SK-N-SH (cell line): Measurements from ENCODE around the gene RNF180. TPM values are rescaled to one million over a fixed set of nuclear protein-coding genes. Genes with fewer than 3 reads are reported as not detected.

Experiments used
- CTCF ChIA-PET: fragments of 300-600, 350-600 bp; formaldehyde crosslinking; extraction: SDS; loops from one replicate; lab custom pipeline; 2021; lab: Yijun Ruan, JAX
- POLR2A ChIA-PET: fragments of 350-600 bp; sonication (Branson Sonifier 250); formaldehyde crosslinking; extraction: SDS; loops from one replicate; lab custom pipeline; 2020; ENCODE audit warnings: antibody characterized with exemption, inconsistent platforms; lab: Yijun Ruan, JAX
- DNase-seq: peaks from one replicate; pipeline ENCODE4 v3.0.0; 2012
- H2AFZ ChIP-seq: fragments of 200-600 bp; sonication (generic); 2 replicates; pipeline ENCODE4 v1.8.1; 2016; ENCODE audit warnings: antibody characterized with exemption, mild to moderate bottlenecking, low read depth
- H3F3A ChIP-seq: fragments of 200-600 bp; sonication (generic); replicated peaks from 2 replicates; pipeline ENCODE3; 2016; ENCODE audit warnings: antibody characterized with exemption, mild to moderate bottlenecking; ENCODE audit not compliant: insufficient read depth
- H3K27ac ChIP-seq, 2 experiments: fragments of 200-500 bp in 1 of 2; fragments of 200-600 bp in 1 of 2; sonication (Bioruptor generic) in 1 of 2; sonication (generic), shearing (Covaris generic) in 1 of 2; 2 replicates each; pipeline versions ENCODE4 v1.5.1 to v1.6.1; 2014 to 2016; ENCODE audit warnings: low read depth in 2 of 2, inconsistent platforms in 1 of 2, low read length in 1 of 2, mild to moderate bottlenecking in 1 of 2, mixed read lengths in 1 of 2
- H3K27me3 ChIP-seq: fragments of 200-600 bp; sonication (generic), shearing (Covaris generic); 2 replicates; pipeline ENCODE4 v1.6.1; 2016; ENCODE audit warnings: mixed run types; ENCODE audit not compliant: insufficient read depth
- H3K36me3 ChIP-seq, 2 experiments: fragments of 200-500 bp in 1 of 2; fragments of 200-600 bp in 1 of 2; sonication (Bioruptor generic) in 1 of 2; sonication (generic) in 1 of 2; replicated peaks in 1 of 2; 2 replicates each; pipeline versions ENCODE3 to v1.5.1; 2014 to 2016; ENCODE audit warnings: low read length in 1 of 2, mild to moderate bottlenecking in 1 of 2; ENCODE audit not compliant: insufficient read depth in 2 of 2, control insufficient read depth in 1 of 2
- H3K4me1 ChIP-seq, 2 experiments: fragments of 200-500 bp in 1 of 2; fragments of 200-600 bp in 1 of 2; sonication (Bioruptor generic) in 1 of 2; sonication (generic), shearing (Covaris generic) in 1 of 2; 2 replicates each; pipeline versions ENCODE4 v1.5.1 to v1.6.1; 2014 to 2016; ENCODE audit warnings: low read depth in 1 of 2, low read length in 1 of 2, mixed run types in 1 of 2; ENCODE audit not compliant: insufficient read depth in 2 of 2, control insufficient read depth in 1 of 2
- H3K4me2 ChIP-seq: fragments of 200-600 bp; sonication (generic), shearing (Covaris generic); 2 replicates; pipeline ENCODE4 v1.6.1; 2017; ENCODE audit warnings: mixed run types
- H3K4me3 ChIP-seq, 2 experiments: fragments of 200-500 bp in 1 of 2; fragments of 200-600 bp in 1 of 2; sonication (Bioruptor generic) in 1 of 2; sonication (generic), shearing (Covaris generic) in 1 of 2; 2 replicates each; pipeline versions ENCODE4 v1.5.1 to v1.8.1; 2014 to 2016; ENCODE audit warnings: low read depth in 2 of 2, inconsistent platforms in 1 of 2, low read length in 1 of 2, mild to moderate bottlenecking in 1 of 2, mixed read lengths in 1 of 2, moderate library complexity in 1 of 2
- H3K79me2 ChIP-seq: fragments of 200-600 bp; sonication (generic); 2 replicates; pipeline ENCODE4 v1.8.1; 2017; ENCODE audit warnings: mild to moderate bottlenecking; ENCODE audit not compliant: insufficient read depth
- H3K9ac ChIP-seq: fragments of 200-600 bp; sonication (generic); 2 replicates; pipeline ENCODE4 v1.6.1; 2017; ENCODE audit warnings: mixed run types
- H3K9me2 ChIP-seq: fragments of 200-600 bp; sonication (generic); 2 replicates; pipeline ENCODE4 v1.6.1; 2017; ENCODE audit warnings: mixed run types
- H3K9me3 ChIP-seq: fragments of 200-600 bp; sonication (generic); 2 replicates; pipeline ENCODE4 v1.6.1; 2017; ENCODE audit warnings: mixed run types, mild to moderate bottlenecking, moderate library complexity
- H4K20me1 ChIP-seq: fragments of 200-600 bp; sonication (generic); 2 replicates; pipeline ENCODE4 v1.6.1; 2017; ENCODE audit warnings: mild to moderate bottlenecking, mixed run types; ENCODE audit not compliant: insufficient read depth
- CHD2 ChIP-seq: fragments of 150-350 bp; IDR thresholded peaks from 2 replicates; pipeline ENCODE4 v1.6.1; 2018; ENCODE audit warnings: low read length; ENCODE audit not compliant: partially characterized antibody
- ELF1 ChIP-seq: IDR thresholded peaks from 2 replicates; pipeline ENCODE4 v1.4.0; 2012
- FOXJ3 ChIP-seq: sonication (generic); formaldehyde crosslinking; IDR thresholded peaks from 2 replicates; pipeline ENCODE4 v1.5.1; 2020; ENCODE audit warnings: mild to moderate bottlenecking, missing genetic modification reagents
- FOXM1 ChIP-seq: IDR thresholded peaks from 2 replicates; pipeline ENCODE4 v1.4.0; 2012; ENCODE audit warnings: low read depth, mild to moderate bottlenecking
- GABPA ChIP-seq: IDR thresholded peaks from 2 replicates; pipeline ENCODE4 v1.4.0; 2012; ENCODE audit warnings: low read depth, mild to moderate bottlenecking
- MXI1 ChIP-seq: IDR thresholded peaks from 2 replicates; pipeline ENCODE4 v1.6.1; 2012; ENCODE audit warnings: mild to moderate bottlenecking, low read depth, low read length, improper control_type of control experiment
- NRF1 ChIP-seq: IDR thresholded peaks from 2 replicates; pipeline ENCODE4 v1.6.1; 2012; ENCODE audit warnings: low read depth, mild to moderate bottlenecking, low read length
- RAD21 ChIP-seq: IDR thresholded peaks from 2 replicates; pipeline ENCODE4 v1.6.1; 2012; ENCODE audit warnings: mild to moderate bottlenecking, low read length
- RCOR1 ChIP-seq: fragments of 150-350 bp; IDR thresholded peaks from 2 replicates; pipeline ENCODE4 v1.6.1; 2017; ENCODE audit warnings: antibody characterized with exemption, low read length
- RXRA ChIP-seq: IDR thresholded peaks from 2 replicates; pipeline ENCODE4 v1.4.0; 2012; ENCODE audit warnings: low read depth, mild to moderate bottlenecking, borderline replicate concordance
- TAF1 ChIP-seq: IDR thresholded peaks from 2 replicates; pipeline ENCODE4 v1.6.1; 2012; ENCODE audit warnings: low read depth, mild to moderate bottlenecking, low read length, moderate library complexity, borderline replicate concordance
- TEAD4 ChIP-seq: IDR thresholded peaks from 2 replicates; pipeline ENCODE4 v1.4.0; 2012; ENCODE audit warnings: mild to moderate bottlenecking, borderline replicate concordance; ENCODE audit not compliant: insufficient read depth
- YY1 ChIP-seq: IDR thresholded peaks from 2 replicates; pipeline ENCODE4 v1.4.0; 2012; ENCODE audit warnings: low read depth, mild to moderate bottlenecking
- WGBS: methylation state at CpG from one replicate; pipeline ENCODE4 v1.1.6; 2017; ENCODE audit warnings: low lambda C conversion rate; 5-methylcytosine and 5-hydroxymethylcytosine counted together
- polyA plus RNA-seq, 3 experiments: library from polyadenylated mRNA; depleted of rRNA; stranded (reverse); fragments of >200 nt; gene quantifications; 2 replicates each; pipeline ENCODE4 v1.2.3, GENCODE V29; 2012
- TF ChIP-seq, protein P1 (sequence below): IDR thresholded peaks from 2 replicates; pipeline ENCODE4 v1.4.0; 2012; ENCODE audit warnings: low read depth
- TF ChIP-seq, protein P2 (sequence below): IDR thresholded peaks from 2 replicates; pipeline ENCODE4 v1.4.0; 2012; ENCODE audit warnings: low read depth, borderline replicate concordance
- TF ChIP-seq, protein P3 (sequence below): fragments of 150-350 bp; IDR thresholded peaks from 2 replicates; pipeline ENCODE4 v1.6.1; 2016; ENCODE audit warnings: mild to moderate bottlenecking, low read depth, low read length
- TF ChIP-seq, protein P4 (sequence below): fragments of 150-350 bp; IDR thresholded peaks from 2 replicates; pipeline ENCODE4 v1.6.1; 2017; ENCODE audit warnings: antibody characterized with exemption, low read length, low read depth, borderline replicate concordance

Gene RNF180
- polyA plus RNA-seq, 1 of the 3 experiments (the other 2 are of a cell fraction), result 0.02 TPM

DNA sequence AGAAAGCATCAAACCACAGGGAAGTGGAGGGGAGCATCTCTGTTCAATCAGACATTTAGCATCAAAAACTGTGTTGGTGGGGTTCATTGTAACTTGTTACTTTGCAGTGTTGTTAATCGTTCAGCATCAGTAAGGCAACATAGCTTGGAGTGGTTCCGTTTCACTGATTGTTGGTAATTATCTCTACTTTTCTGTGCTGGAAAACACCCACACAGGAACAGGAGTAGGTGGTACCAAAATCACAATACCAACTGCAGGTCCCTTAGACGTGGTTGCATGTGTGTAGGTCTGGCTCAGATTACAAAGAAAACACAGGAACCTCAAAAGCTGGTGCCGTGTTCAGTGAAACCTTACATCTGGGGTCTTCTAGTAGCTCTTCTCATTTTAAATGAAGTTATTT, 146.8 kb downstream of the RNF180 start:
- Histone ChIP-seq H3K36me3 (no peaks in the 10 kb centered on the region), H3K79me2 (no peaks in the 10 kb centered on the region), H3K9ac (no peak overlapping the region), H3K27ac (no peak overlapping the region), H4K20me1 (no peaks in the 10 kb centered on the region), H3F3A (no peaks in the 10 kb centered on the region), H3K9me3 (no peaks in the 10 kb centered on the region), H2AFZ (no peak overlapping the region), H3K4me2 (no peak overlapping the region), H3K4me1 (no peaks in the 10 kb centered on the region), H3K27me3 (no peaks in the 10 kb centered on the region), H3K4me3 (no peak overlapping the region), H3K9me2 (no peaks in the 10 kb centered on the region)
- DNase-seq, result no peak
- ChIA-PET CTCF (no interaction called here), POLR2A (no interaction called here)
- TF ChIP-seq GABPA, result no peak
- TF ChIP-seq, protein P1, sequence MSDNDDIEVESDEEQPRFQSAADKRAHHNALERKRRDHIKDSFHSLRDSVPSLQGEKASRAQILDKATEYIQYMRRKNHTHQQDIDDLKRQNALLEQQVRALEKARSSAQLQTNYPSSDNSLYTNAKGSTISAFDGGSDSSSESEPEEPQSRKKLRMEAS, result no peak
- TF ChIP-seq CHD2, result no peak
- TF ChIP-seq TAF1, result no peak
- no peak for TF ChIP-seq FOXJ3 (CRISPR knock-in tag)
- TF ChIP-seq, protein P2, sequence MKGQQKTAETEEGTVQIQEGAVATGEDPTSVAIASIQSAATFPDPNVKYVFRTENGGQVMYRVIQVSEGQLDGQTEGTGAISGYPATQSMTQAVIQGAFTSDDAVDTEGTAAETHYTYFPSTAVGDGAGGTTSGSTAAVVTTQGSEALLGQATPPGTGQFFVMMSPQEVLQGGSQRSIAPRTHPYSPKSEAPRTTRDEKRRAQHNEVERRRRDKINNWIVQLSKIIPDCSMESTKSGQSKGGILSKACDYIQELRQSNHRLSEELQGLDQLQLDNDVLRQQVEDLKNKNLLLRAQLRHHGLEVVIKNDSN, result no peak
- no peak for TF ChIP-seq RAD21
- TF ChIP-seq FOXM1, result no peak
- no peak for TF ChIP-seq MXI1
- TF ChIP-seq ELF1, result no peak
- TF ChIP-seq YY1, result no peak
- TF ChIP-seq, protein P3, sequence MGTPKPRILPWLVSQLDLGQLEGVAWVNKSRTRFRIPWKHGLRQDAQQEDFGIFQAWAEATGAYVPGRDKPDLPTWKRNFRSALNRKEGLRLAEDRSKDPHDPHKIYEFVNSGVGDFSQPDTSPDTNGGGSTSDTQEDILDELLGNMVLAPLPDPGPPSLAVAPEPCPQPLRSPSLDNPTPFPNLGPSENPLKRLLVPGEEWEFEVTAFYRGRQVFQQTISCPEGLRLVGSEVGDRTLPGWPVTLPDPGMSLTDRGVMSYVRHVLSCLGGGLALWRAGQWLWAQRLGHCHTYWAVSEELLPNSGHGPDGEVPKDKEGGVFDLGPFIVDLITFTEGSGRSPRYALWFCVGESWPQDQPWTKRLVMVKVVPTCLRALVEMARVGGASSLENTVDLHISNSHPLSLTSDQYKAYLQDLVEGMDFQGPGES, result no peak
- TF ChIP-seq, protein P4, sequence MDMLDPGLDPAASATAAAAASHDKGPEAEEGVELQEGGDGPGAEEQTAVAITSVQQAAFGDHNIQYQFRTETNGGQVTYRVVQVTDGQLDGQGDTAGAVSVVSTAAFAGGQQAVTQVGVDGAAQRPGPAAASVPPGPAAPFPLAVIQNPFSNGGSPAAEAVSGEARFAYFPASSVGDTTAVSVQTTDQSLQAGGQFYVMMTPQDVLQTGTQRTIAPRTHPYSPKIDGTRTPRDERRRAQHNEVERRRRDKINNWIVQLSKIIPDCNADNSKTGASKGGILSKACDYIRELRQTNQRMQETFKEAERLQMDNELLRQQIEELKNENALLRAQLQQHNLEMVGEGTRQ, result no peak
- WGBS, result 1% methylated on average over 4 of the region's 4 CpGs

DNA sequence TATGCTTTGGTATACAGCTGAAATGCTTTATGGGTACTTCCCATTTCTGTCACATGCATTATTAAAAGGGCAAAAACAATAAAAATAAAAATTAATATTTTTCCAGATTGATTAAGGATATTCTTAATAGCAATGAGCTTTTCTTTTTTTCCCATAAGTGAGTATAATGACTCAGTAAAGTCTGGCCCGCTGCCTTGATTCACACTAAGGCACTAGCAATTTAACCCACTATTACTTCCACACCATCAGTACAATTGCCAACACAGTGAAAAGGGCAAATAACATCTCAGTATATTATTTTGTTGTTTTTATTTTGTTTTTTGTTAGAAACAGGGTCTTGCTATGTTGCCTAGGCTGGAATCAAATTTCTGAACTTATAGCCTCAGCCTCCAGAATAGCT, 150.1 kb downstream of the RNF180 start:
- H3K79me2 ChIP-seq, result no peaks in the 10 kb centered on the region
- CTCF ChIA-PET, result interaction anchor here (1.0 kb wide), 1 partner anchor 75 kb away, joined by 3 read pairs; no protein-coding TSS in a partner anchor
- H3K4me2 ChIP-seq, result no peak overlapping the region
- H3K4me3 ChIP-seq, result no peak overlapping the region
- no peak overlapping the region for H3K27ac ChIP-seq
- 8% methylated on average over 1 of the region's 1 CpG for WGBS
- no peaks in the 10 kb centered on the region for H3K4me1 ChIP-seq
- no peaks in the 10 kb centered on the region for H3K9me3 ChIP-seq
- no peaks in the 10 kb centered on the region for H3K36me3 ChIP-seq
- TF ChIP-seq TEAD4, result no peak
- no peak for TF ChIP-seq NRF1
- TF ChIP-seq RXRA, result no peak
- no peak for TF ChIP-seq RCOR1
- TF ChIP-seq, all 33 proteins: peak for 0
- no peak for DNase-seq
- Histone ChIP-seq H3F3A (no peaks in the 10 kb centered on the region), H3K9ac (no peak overlapping the region), H3K9me2 (no peaks in the 10 kb centered on the region), H4K20me1 (no peaks in the 10 kb centered on the region), H2AFZ (no peak overlapping the region), H3K27me3 (no peaks in the 10 kb centered on the region)
- POLR2A ChIA-PET, result no interaction called here
